GM12872 (cell line): ENCODE data around the gene INTS6.

Experiments
- TF ChIP-seq, protein P1 (sequence below): IDR thresholded peaks from 3 replicates; pipeline ENCODE4 v1.5.1; 2011; ENCODE audit warnings: low read depth, mild to moderate bottlenecking, low read length, moderate library complexity; ENCODE audit not compliant: insufficient read depth

INTS6 gene

DNA sequence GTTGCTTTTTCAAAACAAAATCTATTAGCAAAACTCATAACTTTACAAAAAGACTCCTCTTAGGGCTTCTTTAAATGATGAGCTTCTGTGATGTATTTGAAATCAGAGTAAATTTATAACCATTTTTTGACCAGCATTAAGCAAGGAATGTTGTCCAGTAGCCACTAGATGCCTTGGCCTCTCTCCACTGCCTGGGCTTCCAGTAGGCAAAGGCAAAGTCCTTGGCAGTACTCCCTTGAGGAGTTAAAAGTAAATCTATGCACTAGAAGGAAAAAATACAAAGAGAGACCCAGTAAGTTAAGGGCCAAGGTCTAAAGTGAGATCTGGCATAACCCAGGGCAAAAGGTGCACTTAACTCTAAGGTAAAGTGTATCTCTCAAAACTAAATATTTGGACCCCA is 103.8 kb downstream of the INTS6 start:
- TF ChIP-seq, protein P1, sequence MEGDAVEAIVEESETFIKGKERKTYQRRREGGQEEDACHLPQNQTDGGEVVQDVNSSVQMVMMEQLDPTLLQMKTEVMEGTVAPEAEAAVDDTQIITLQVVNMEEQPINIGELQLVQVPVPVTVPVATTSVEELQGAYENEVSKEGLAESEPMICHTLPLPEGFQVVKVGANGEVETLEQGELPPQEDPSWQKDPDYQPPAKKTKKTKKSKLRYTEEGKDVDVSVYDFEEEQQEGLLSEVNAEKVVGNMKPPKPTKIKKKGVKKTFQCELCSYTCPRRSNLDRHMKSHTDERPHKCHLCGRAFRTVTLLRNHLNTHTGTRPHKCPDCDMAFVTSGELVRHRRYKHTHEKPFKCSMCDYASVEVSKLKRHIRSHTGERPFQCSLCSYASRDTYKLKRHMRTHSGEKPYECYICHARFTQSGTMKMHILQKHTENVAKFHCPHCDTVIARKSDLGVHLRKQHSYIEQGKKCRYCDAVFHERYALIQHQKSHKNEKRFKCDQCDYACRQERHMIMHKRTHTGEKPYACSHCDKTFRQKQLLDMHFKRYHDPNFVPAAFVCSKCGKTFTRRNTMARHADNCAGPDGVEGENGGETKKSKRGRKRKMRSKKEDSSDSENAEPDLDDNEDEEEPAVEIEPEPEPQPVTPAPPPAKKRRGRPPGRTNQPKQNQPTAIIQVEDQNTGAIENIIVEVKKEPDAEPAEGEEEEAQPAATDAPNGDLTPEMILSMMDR: no peak

DNA sequence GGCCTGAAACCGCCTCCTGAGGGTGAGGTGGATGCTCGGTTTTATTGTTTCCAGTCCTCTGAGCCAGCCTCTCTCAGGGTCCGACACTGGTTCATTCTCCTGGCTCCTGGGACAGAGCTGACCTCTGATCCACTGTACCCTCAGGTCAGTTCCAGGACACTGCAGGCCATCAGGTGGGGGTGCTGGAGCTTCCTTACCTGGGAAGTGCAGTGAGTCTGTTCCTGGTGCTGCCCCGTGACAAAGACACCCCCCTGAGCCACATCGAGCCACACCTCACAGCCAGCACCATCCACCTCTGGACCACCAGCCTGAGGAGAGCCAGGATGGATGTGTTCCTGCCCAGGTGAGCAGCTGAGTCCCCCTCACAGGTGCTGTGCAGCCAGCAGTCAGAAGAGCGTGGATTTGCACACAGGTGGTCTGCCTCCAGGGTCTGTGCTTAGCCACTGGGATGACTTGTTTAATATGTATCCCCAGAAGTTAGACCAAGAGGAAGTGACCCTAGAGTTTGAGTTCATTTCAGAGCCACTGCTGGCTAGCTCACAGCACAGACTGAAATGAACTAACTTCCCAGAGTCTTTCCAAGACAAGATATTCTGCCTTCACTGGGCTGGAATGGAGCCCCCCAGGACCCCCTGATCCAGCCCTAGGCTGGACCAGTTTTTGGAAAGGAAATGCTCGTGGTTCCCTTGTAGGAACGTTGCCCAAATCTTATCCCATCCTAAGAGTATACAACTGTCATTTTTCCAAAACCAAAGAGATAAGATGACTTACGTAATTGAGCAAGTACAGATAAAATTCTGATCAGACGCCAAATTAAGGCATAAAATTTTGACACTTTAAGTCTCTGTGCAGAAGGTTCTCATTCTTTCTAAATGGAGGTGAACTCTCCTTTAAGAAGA is 104.5 kb downstream of the INTS6 start:
- TF ChIP-seq, protein P1: no peak

DNA sequence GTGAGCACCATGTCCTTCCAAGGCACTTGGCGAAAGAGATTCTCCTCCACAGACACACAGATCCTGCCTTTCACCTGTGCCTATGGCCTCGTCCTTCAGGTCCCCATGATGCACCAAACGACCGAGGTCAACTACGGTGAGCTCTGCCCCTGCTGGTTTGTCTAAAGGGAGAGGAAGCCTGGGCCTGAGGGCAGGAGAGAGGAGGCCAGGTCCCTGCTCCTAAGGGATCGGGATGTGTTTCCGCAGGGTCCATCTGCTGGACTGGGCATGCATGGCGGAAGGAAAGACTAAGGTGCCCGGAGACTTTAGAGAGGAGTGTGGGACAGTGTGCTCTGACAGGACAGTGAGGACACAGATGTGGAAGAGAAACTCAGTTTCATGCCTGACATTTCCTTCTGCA is 105.7 kb downstream of the INTS6 start:
- TF ChIP-seq, protein P1: no peak

DNA sequence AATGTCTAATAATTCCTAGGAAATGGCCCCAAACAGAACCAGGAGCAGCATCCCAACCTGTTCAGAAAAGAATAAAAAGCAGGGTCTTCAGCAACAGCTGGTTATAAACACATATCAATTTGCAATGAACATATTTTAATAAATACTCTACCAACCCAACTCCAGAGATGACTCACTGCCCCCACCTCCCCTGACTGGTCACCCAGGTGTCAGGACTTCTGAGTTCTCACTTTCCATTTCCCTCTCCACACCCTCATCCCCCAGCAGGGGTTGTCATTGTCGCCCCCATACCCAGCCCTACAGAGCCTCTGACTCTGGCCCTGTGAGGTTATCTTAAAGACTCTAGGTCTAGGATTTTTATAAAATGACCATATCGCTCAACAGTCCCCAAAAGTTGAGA is 106.4 kb downstream of the INTS6 start:
- TF ChIP-seq, protein P1: no peak

DNA sequence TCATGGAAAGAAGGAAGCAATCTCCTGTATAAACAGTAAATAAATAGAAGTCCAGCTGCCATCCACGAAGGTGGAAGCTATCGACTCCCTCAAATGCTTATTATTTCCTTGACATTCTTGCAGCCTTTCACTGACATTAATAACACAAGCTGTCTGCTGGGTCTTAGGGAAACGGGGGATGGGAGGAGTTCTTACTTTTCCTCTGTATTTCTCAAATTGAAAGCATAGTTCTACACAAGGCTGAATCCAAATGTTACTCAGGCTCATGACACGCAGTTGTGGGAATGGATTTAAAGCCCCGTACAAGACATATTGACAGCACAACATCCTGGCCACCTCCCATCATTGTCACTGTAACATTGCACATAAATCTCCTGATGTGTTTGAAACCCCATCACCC is 109.4 kb downstream of the INTS6 start:
- TF ChIP-seq, protein P1: no peak

DNA sequence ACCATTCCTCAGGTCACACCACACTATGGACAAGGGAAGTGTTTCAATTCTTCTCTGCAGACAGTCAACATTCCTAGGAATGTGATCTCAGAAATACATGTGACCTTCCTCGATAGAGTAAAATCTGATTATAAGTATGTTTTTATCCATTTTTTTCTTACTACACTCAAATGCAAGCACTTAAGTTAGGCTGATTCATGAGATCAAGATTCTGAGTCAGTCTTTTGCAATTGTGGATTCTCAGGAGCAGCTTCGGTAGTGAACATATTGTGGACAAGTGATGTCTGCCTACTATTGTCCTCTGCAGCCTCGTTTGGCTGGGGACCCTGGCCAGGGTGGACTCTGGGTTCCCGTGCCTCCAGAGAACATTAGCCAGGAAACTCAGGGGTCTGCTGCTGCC is 110.1 kb downstream of the INTS6 start:
- TF ChIP-seq, protein P1: no peak

DNA sequence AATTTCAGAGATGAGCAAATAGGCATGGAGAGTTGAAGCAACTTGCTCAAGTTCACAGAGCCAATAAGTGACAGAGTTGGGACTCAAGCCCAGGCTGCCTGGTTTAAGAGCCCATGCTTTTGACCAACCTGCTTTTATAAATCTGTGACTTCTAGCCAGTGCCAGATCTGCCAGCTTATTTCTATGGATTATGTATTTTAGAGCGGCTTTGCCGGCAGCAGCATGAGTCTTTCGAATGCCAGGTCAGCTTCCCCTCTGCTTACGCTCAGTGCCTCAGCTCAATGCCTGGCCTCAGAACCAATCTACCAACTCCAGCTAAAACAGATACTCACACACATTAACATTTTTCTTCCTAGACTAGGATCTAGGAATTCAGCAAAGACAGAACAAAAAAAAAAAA is 111.0 kb downstream of the INTS6 start:
- TF ChIP-seq, protein P1: no peak
